IPS-20b (cell line): ENCODE measurements around the gene LRRC8C.

ENCODE experiments used
- H3K27ac ChIP-seq: one replicate; pipeline ENCODE4 v1.5.1; 2013; ENCODE audit warnings: low read length
- H3K27me3 ChIP-seq: 2 replicates; pipeline ENCODE4 v1.6.1; 2013; ENCODE audit warnings: mild to moderate bottlenecking, low read length, inconsistent platforms; ENCODE audit not compliant: insufficient read depth
- H3K36me3 ChIP-seq: 2 replicates; pipeline ENCODE4 v1.6.1; 2013; ENCODE audit warnings: low read depth, mild to moderate bottlenecking, inconsistent platforms, low read length, moderate library complexity; ENCODE audit not compliant: insufficient read depth
- H3K4me1 ChIP-seq: 2 replicates; pipeline ENCODE4 v1.6.1; 2013; ENCODE audit warnings: mild to moderate bottlenecking, control low read depth, inconsistent platforms, low read length, moderate library complexity; ENCODE audit not compliant: insufficient read depth
- H3K4me3 ChIP-seq: 2 replicates; pipeline ENCODE4 v1.5.1; 2013; ENCODE audit warnings: mild to moderate bottlenecking, low read length, inconsistent platforms
- H3K9ac ChIP-seq: 2 replicates; pipeline ENCODE4 v1.6.1; 2013; ENCODE audit warnings: low read depth, mild to moderate bottlenecking, inconsistent platforms, low read length, moderate library complexity
- H3K9me3 ChIP-seq: 2 replicates; pipeline ENCODE4 v1.6.1; 2013; ENCODE audit warnings: mild to moderate bottlenecking, low read depth, low read length, inconsistent platforms; ENCODE audit not compliant: insufficient read depth

LRRC8C gene

DNA sequence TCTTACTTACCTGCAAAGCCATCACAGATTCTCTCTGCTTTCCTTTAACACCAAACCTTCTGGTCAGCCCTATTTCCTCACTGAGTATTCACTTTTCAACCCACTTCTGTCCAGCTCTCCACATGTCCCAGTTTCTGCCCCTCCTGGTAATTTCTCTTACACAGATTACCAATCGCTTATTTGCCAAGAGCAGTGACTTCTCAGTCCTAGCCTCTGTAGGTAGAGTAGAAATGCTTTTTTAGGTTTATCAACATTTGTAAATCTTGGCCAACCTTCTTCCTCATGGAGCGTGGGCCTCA lies 33.6 kb upstream of the LRRC8C start:
- Histone ChIP-seq H3K36me3 (no peaks in the 10 kb centered on the region), H3K4me1 (peaks cover 38% of the 10 kb centered on the region), H3K9ac (peak overlapping the region; percentile 5; the same call in 1 of the 2 replicates), H3K27me3 (no peaks in the 10 kb centered on the region), H3K27ac (no peak overlapping the region), H3K4me3 (no peak overlapping the region; the same call in 1 of the 2 replicates), H3K9me3 (no peaks in the 10 kb centered on the region)

DNA sequence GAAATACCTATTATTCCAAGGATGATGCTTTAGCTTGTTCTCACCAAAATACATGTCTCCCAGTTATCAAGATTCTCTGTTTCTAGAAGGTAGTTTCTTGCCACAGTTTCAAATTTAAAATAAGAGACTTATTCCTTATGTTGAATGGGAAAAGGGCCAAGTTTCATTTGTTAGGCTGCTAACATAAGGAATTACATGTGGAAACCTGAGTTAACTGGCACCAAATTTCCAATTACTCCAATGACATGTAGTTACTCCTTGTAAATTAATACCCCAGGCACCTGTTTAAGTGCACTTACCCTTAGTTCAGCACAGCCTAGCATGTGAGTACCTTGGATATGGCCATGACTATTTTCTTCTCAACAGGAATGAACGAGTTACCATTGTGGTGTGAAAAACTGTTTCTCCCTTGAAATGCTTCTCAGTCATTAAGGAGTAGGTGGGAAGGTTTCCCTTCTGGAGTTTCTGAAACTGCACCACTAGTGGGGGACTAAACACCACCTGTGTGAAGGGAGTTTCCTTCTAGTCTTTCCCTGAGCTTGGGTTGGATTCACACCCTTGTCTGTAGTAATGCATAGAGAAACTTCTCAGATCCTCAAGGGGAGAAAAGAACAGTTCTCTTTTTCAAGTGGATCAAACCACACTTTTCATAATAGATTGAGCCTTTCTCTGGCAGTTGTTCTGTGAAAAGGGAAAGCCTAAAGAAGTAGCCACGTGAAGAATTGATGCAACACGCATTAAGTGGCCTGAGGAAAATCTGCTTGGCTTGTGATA lies 32.3 kb upstream of the LRRC8C start:
- Histone ChIP-seq H3K9me3 (no peaks in the 10 kb centered on the region), H3K36me3 (no peaks in the 10 kb centered on the region), H3K9ac (no peak overlapping the region), H3K27me3 (no peaks in the 10 kb centered on the region), H3K4me3 (no peak overlapping the region), H3K4me1 (peaks cover 32% of the 10 kb centered on the region), H3K27ac (no peak overlapping the region)

DNA sequence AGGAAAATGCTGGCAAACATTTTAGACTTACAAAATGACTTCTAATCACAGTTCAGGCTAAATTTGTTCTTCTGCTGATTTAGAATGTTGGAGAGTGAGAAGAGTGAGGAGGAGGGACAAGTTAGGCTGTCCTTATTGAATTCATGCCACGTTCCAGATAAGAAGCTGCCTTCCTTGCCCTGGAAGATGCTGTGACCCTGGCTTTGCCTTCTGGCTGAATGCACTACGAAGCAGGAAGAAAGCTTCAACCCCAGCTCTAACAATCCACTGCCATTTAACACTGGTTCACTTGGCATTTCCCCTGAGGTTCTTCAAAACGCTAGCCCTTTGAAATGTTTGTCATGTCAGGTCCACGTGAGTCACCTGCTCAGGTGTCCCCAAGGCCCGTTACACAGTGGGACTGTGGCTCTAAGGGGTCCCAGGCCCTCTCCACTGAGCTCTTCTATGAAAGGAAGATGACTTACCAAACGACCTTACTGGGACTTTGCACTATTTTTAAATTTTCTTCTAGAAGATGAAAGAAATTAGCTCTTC lies 30.0 kb upstream of the LRRC8C start:
- Histone ChIP-seq H3K27me3 (no peaks in the 10 kb centered on the region), H3K4me1 (peaks cover 18% of the 10 kb centered on the region; the same call in 1 of the 2 replicates), H3K9me3 (no peaks in the 10 kb centered on the region), H3K9ac (no peak overlapping the region), H3K27ac (no peak overlapping the region), H3K36me3 (no peaks in the 10 kb centered on the region), H3K4me3 (no peak overlapping the region)

- H3K9me3 ChIP-seq = no peaks in the 10 kb centered on the region
- H3K36me3 ChIP-seq = no peaks in the 10 kb centered on the region
- no peak overlapping the region for H3K9ac ChIP-seq
- no peak overlapping the region for H3K4me3 ChIP-seq
- no peak overlapping the region for H3K27ac ChIP-seq
- no peaks in the 10 kb centered on the region for H3K27me3 ChIP-seq
- H3K4me1 ChIP-seq = peaks cover 9% of the 10 kb centered on the region; the same call in 1 of the 2 replicates
These were observed 29.1 kb upstream of the LRRC8C start for GRCh38 chr1:89603651-89604413.

DNA sequence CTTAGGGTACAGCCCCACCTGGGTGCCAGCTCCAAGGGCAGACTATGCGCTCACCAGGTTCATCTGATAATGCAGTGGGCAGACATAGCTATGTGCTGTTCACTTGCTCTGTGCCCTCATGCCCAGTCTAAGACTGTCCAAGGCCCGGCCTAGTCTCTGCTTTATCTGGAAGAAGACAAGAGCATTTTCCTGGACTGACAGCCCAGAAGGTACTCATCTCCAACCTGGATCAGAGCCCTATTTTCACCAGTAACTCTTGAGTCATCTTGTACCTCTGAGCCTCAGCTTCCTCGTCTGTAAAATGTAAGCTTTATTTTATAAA lies 28.5 kb upstream of the LRRC8C start:
- Histone ChIP-seq H3K9me3 (no peaks in the 10 kb centered on the region), H3K4me1 (peaks cover 5% of the 10 kb centered on the region; the same call in 1 of the 2 replicates), H3K36me3 (no peaks in the 10 kb centered on the region), H3K4me3 (no peak overlapping the region), H3K9ac (no peak overlapping the region), H3K27ac (no peak overlapping the region), H3K27me3 (no peaks in the 10 kb centered on the region)

GRCh38 chr1:89605692-89606091 lies 27.2 kb upstream of the LRRC8C start:
- Histone ChIP-seq H3K36me3 (no peaks in the 10 kb centered on the region), H3K27ac (no peak overlapping the region), H3K27me3 (no peaks in the 10 kb centered on the region), H3K4me3 (no peak overlapping the region), H3K9me3 (no peaks in the 10 kb centered on the region), H3K9ac (no peak overlapping the region), H3K4me1 (no peaks in the 10 kb centered on the region)

- H3K4me1 ChIP-seq = no peaks in the 10 kb centered on the region
- no peaks in the 10 kb centered on the region for H3K36me3 ChIP-seq
- no peak overlapping the region for H3K4me3 ChIP-seq
- H3K9ac ChIP-seq = no peak overlapping the region
- H3K27me3 ChIP-seq = no peaks in the 10 kb centered on the region
- H3K27ac ChIP-seq = no peak overlapping the region
- no peaks in the 10 kb centered on the region for H3K9me3 ChIP-seq
These were observed 26.5 kb upstream of the LRRC8C start for GRCh38 chr1:89606227-89606980.

DNA sequence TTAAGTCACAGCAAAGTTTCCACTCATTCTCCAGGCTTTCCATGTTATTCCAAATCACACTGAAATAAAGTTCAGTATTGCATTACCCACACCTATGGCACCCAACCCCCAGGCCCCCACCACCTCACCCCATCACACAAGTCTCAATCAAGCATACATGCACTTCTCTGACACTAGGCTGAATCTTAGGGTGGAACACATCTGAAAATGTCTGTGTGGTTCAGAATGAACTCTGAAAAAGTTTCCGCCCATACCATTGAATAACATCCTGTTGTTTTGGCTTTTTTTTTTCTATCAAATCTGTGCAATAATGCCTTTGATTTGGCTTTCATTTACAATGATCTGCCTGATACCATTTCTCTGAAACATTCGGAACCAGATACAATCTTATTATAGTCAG lies 25.8 kb upstream of the LRRC8C start:
- Histone ChIP-seq H3K4me3 (no peak overlapping the region), H3K9me3 (no peaks in the 10 kb centered on the region), H3K9ac (no peak overlapping the region), H3K4me1 (no peaks in the 10 kb centered on the region), H3K27me3 (no peaks in the 10 kb centered on the region), H3K27ac (no peak overlapping the region), H3K36me3 (no peaks in the 10 kb centered on the region)

DNA sequence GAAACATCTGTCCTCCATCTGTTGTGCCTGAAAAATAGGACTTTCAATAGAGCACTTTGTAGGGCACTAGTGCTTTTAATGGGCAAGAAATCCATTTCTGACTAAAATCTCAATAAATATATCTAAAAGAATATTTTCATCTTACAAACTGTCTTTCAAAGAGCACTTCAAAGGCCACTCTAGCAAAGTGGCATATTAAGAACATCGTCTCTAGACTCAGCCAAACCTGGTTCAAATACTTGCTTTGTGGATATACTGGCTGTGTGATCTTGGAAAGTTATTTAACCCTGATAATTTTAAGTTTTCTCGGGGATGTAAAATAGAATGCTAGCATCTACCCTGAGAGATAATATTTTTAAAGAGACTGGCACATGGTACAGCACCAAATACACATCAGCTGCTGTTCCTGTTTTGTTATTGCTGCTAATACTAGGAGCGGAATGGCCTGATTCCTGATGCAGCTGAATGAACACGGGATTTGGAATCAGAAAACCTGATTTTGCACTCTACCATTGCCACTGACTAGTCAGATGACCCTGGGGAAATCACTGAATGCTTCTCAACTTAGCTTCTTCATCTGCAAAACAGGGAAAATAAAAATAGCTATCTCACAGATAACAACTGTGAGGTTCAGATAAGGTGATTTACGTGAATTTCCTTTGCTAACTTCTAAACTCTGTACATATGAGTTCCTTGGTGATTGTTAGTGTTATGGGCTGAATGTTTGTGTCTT lies 25.2 kb upstream of the LRRC8C start:
- no peaks in the 10 kb centered on the region for H3K9me3 ChIP-seq
- H3K27ac ChIP-seq = no peak overlapping the region
- H3K4me3 ChIP-seq = no peak overlapping the region
- H3K27me3 ChIP-seq = no peaks in the 10 kb centered on the region
- no peak overlapping the region for H3K9ac ChIP-seq
- no peaks in the 10 kb centered on the region for H3K4me1 ChIP-seq
- H3K36me3 ChIP-seq = no peaks in the 10 kb centered on the region

- no peaks in the 10 kb centered on the region for H3K4me1 ChIP-seq
- no peak overlapping the region for H3K4me3 ChIP-seq
- no peaks in the 10 kb centered on the region for H3K9me3 ChIP-seq
- H3K27ac ChIP-seq = no peak overlapping the region
- no peaks in the 10 kb centered on the region for H3K27me3 ChIP-seq
- no peak overlapping the region for H3K9ac ChIP-seq
- no peaks in the 10 kb centered on the region for H3K36me3 ChIP-seq
These were observed 24.5 kb upstream of the LRRC8C start for GRCh38 chr1:89608319-89608983.
